IMR-90 (cell line): ENCODE measurements around the gene PAWR.
"Not testable (repeated sequence)": the region's sequence is repeated elsewhere in the genome, so short reads cannot be mapped to it uniquely, and the experiment has no call there.

Experiments
- BHLHE40 ChIP-seq: fragments of 150-350 bp; IDR thresholded peaks from 2 replicates; pipeline ENCODE4 v1.6.1; 2016; ENCODE audit warnings: mild to moderate bottlenecking, low read depth, low read length
- CTCF ChIP-seq: conservative IDR thresholded peaks from 2 replicates; pipeline ENCODE4 v1.5.1; 2012; ENCODE audit warnings: mild to moderate bottlenecking, low read depth, low read length, improper control_type of control experiment
- MXI1 ChIP-seq: IDR thresholded peaks from 2 replicates; pipeline ENCODE4 v1.6.1; 2012; ENCODE audit warnings: low read depth, mild to moderate bottlenecking, low read length, moderate library complexity, borderline replicate concordance
- POLR2A ChIP-seq: IDR thresholded peaks from 2 replicates; pipeline ENCODE4 v1.6.1; 2012; ENCODE audit warnings: mild to moderate bottlenecking, low read depth, low read length
- RAD21 ChIP-seq: IDR thresholded peaks from 2 replicates; pipeline ENCODE4 v1.6.1; 2012; ENCODE audit warnings: low read length, improper control_type of control experiment

GRCh38 chr12:79544439-79544838, 146.3 kb downstream of the PAWR start:
- TF ChIP-seq POLR2A, CTCF, RAD21, MXI1, BHLHE40: not testable (repeated sequence)
